ENCODE results near the gene PSMD6.

DNA sequence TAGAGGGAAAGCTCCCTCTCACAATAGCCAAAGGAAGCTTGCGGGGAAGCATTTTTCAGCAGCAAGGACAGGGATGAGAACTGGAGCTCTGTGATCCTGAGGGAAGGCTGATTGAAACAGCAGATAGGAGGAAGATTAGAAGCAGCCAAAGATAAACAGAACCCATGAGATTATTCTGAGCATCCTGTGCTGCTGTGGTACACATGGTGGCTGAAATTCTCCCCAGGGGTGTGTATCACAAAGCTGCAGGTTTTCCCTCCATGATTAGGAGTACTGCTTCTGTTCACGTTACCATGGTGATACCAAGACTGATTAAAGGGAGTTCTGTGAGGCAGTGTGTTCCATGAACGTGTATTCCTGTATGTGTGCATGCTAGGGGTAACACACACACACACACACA lies 30.3 kb upstream of the PSMD6 start:
- TF ChIP-seq, protein P1, sequence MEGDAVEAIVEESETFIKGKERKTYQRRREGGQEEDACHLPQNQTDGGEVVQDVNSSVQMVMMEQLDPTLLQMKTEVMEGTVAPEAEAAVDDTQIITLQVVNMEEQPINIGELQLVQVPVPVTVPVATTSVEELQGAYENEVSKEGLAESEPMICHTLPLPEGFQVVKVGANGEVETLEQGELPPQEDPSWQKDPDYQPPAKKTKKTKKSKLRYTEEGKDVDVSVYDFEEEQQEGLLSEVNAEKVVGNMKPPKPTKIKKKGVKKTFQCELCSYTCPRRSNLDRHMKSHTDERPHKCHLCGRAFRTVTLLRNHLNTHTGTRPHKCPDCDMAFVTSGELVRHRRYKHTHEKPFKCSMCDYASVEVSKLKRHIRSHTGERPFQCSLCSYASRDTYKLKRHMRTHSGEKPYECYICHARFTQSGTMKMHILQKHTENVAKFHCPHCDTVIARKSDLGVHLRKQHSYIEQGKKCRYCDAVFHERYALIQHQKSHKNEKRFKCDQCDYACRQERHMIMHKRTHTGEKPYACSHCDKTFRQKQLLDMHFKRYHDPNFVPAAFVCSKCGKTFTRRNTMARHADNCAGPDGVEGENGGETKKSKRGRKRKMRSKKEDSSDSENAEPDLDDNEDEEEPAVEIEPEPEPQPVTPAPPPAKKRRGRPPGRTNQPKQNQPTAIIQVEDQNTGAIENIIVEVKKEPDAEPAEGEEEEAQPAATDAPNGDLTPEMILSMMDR (IDR thresholded peaks at IDR 0.05) = no peak
- no peak for TF ChIP-seq POLR2A (IDR thresholded peaks at IDR 0.05)
